Fibroblast of upper back skin (primary cell): ENCODE data around the gene C5.
A peak's percentile ranks its signal among the peaks of the same experiment; 100 is the strongest.
"Not testable (repeated sequence)": the region's sequence is repeated elsewhere in the genome, so short reads cannot be mapped to it uniquely, and the experiment has no call there.

Experiments used
- DNase-seq: peaks from one replicate; pipeline ENCODE4 v3.0.0-alpha.2; 2013

Gene C5

DNA sequence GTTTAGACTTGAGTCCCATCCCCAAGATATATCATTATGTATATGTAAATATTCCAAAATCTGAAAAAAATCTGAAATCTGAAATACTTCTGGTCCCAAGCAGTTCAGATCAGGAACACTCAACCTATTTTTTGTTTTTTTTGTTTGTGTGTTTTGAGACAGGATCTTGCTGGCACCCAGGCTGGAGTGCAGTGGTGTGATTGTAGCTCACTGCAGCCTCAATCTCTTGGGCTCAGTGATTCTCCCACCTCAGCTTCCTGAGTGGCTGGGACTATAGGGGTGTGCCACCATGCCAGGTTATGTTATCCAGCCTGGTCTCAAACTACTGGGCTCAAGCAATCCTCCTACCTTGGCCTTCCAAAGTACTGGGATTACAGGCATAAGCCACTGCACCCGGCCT is 72.8 kb downstream of the C5 start:
- no peak for DNase-seq

DNA sequence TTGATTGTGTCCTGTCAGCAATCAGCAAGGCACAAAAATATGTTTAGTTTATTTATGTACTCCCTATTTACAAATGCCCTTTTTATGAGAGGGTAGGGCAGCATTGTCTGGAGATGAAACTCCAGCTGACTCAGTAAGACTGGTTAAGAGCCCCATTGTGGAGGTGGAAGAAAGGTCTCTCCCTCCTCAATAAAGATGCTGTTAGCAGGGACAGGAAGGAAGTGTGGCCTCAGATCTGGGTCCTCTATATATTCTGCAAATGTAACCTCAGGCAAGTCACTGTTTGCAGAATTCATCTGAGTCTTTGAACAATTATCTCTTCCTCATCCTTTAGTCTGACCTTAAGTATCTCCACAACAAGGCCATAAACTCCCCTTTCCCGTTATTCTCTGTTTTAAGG is 75.2 kb downstream of the C5 start:
- DNase-seq: no peak

DNA sequence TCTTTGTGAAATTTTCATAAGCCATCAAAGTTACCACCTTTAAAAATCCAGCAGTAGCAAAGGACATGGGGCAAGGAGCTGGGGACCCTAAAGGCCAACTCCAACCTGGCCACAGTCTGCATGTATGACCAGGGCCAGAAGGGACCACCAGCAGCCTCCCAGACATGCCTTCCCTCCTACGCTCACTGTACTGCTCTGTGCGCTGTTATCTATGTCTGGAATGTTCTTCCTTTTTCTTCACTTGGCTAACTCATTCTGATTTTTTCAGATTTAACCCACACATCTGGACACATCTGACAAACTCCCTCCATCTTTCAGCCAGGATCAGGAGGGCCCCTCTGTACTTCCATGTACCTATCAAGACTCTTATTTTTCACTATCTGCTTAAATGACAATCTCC is 75.9 kb downstream of the C5 start:
- DNase-seq: no peak

DNA sequence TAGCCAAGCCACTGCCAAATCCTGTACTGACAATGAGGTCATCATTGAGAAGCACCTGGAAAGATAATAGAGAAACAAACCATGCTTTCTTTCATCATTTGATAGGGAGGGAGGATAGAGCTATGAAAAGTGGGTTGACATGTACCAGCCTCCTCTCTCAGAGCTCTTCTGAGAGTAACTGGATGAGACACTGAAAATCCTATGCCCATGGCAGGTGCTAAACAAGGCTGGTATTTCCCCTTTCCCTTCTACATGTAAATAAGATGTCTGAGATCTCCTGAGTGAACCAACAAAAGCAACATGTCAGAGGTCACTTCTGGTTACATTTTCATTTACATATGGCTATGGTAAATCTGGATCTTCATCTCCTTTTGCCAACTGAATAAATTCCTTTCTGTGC is 78.1 kb downstream of the C5 start:
- no peak for DNase-seq

DNA sequence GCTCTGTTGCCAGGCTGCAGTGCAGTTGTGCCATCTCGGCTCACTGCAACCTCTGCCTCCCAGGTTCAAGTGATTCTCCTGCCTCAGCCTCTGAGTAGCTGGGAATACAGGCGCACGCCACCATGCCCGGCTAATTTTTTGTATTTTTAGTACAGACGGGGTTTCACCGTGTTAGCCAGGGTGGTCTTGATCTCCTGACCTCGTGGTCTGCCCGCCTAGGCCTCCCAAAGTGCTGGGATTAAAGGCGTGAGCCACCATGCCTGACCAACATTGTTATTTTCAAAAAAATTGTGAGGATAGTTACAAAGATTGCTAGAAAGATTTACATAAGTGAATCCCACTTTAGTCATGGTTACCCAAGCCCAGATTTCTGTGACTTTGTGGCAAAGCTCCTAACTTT is 78.6 kb downstream of the C5 start:
- not testable (repeated sequence) for DNase-seq

DNA sequence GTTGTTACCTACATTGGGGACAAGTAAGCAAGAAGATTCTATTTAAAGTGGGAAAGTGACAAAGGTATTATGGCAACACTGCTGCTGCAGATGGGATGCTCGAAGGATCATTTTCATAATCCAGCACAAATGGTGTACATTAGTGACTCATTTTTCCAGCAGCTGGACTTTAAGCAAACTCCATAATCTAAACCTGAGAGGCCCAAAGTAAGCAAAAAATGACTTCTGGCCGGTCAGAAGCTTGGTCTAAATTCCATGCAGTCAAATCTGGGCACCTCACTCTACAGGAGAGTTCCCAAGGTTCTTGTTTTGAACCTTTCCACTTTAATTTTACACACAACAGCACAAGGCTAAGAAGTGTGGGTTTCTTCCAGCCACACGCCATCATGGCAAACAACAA is 79.8 kb downstream of the C5 start:
- DNase-seq: peak; percentile 26

DNA sequence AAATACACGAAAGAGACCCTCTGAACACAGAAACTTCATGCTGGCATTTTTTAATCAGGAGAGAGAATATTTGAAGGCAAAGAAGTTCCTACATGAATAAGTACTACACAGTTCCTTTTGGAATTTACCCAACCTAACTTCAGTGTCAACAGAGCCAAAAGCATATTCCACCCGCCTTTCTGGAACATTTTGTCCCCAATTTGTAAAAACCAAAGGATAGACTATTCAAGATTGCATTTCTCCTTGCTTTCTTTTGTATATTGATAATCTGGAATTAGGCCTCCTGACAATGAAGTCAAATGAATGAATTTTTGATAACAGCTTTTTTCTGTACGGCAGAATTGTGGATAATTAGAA is 84.1 kb downstream of the C5 start:
- DNase-seq: no peak

DNA sequence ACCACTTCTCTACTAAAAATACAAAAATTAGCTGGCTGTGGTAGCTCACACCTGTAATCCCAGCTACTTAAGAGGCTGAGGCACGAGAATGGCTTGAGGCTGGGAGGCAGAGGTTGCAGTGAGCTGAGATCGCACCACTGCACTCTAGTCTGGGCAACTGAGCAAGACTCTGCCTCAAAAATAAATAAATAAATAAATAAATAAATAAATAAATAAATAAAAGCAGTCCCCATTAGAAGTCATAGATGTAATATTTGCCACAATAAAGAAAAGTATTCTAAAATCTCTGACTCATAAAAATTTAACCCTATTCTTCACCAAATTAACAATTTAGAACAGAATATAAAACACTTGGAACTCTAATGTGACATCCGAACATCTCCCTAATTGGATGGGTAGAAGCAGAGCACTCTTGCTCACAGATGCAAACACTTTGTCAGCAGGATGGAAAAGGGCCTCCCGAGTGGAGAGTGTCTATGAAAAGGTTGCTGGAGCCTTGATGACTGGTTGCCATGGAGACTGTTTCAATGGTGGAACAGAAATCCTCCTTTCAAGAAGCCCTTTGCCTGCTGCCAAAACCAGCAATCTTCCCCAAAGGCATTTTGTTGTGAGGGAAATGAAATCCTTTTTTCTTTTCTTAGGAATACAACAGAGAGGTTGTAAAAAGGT is 84.6 kb downstream of the C5 start:
- no peak for DNase-seq

DNA sequence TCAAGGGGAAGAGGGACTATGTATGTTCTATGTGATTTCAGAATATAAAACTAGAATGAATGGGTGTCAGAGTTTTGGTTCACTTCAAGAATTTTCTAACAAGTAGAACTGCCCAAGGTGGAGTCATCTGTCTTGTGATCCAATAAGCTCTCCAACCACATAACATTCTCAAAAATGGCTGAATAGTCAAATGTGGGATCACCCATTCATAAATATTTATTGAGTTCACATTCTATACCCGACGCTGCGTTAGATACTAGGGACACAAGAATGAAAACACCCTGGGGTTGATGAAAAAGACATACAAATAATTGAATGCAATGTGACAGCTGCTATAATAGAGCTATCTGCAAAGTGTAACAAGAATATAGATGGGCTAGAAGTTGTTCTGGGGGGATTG is 88.1 kb downstream of the C5 start:
- DNase-seq: no peak

DNA sequence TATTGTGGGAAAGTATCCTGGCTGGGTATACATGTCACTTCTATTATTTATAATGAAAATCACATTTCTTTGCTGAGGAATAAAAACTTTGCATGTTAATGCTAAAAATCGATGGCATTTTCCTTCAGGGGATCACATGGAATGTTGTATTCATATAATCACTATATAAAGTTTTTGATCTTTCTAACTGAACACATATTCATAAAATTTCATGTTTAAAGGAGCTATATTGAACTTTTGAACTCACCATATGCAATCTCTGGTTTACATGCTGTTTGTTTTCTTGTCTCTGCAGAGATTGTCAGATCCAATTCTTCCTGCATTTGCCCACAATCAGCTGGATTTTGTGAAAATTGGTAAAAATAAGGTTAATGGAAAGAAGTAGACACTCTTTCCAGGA is 90.1 kb downstream of the C5 start:
- DNase-seq: no peak

DNA sequence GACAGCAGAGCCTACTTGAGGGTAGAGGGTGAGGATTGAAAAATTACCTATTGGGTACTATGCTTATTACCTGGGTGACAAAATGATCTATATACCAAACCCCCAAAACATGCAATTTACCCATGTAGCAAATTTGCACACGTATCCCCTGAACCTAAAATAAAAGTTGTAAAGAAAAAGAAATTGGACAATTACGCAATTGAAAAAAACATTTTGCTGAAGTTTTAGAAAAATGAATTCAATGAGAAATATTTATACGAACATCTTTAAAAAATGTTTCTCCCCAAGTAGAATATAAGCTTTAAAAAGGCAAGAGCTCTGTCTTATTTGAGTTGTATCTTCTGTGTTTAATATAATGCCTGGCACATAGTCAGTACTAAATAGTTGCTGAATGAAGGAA is 93.2 kb downstream of the C5 start:
- no peak for DNase-seq

DNA sequence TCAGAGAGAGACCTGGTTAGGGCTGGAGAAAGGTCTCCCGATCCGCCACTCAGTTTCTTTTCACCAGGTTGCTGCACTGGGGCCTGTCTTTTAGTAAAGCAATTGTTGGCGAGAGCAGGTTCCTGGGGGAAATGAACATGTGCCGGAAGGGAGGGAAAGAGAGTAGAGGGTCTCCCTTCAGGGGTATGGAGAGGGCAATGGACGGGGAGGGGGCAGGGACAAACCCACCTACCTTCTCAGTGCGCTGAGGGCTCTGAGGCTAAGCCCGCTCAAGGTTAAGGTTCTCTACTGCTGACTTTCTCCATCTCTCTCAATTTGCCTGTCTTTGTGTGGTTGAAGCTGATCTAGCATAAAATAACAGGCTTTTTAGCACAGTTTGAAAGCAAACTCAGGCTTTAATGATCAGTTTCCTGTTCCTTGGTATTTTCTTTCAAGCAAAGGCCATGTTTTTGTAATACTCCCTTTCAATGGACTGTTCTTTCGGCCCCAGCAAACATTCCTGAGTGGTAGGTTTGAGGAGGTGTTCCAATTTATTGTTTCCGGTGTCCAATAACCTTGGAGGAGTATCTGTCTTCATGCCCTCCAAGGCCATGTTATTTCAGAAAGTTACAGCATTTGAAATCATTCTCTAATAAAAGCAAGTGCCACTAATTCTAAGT is 98.0 kb downstream of the C5 start:
- DNase-seq: no peak

DNA sequence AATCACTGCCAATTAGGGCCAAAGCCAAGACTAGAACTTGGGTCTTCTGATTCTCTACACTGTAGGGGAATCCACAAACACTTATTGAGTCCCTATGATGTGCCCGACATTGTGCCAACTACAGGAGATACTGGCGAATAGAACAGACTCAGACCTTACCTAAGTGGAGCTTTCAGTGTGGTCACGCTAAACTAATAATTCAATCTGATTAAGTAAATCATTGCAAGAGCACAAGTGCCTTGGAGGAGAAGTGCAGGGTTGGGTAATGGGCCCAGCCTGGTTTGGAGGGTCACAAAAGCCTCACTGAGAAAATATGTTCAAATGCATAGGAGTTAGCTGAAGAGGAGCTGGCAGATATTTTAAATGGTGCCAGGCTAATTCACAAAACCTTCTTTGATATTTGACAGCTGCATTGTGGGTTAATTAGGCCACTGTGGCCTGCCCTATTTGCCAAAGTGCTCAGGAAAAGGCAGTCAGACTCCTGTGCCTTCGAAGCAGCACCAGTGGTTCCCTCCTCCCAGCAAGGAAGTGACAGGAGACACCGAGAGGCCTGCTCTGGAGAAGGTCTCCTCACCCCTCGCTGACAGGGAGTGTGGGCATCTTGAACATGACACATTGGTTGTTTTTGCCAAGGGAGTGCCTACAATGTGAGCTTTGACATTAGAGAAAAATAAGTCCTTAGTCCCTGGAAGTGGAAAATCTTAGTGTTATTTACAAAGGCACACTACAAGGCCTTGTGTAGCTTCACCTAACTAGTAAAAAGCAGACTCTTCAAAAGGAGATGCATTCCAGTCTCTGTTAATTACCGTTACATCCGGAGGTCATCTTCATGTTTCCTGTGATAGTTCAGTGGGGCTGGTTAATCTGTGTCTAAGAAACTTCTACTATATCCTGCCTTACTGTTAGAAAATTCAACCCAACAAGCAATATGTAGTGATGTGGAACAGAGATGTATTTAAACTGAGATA is 99.4 kb downstream of the C5 start:
- DNase-seq: no peak

DNA sequence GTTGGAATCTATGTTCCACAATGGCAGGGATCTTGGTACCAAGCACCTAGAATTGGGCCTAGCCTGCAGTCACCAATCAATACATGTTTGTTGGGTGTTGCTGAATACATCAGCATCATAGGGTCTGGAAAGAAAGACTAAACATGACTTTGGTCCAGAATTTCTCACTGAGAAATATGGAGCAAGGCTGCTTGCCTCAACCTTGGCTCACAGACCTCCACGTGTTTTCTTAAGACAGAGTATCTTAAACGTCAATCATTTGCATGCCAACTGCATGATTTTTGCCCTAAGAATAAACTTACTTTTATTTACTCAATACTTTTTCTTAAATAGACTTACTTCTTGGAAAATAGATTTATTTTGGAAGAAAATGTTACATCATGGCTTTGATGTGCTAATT is 100.8 kb downstream of the C5 start:
- DNase-seq: no peak

DNA sequence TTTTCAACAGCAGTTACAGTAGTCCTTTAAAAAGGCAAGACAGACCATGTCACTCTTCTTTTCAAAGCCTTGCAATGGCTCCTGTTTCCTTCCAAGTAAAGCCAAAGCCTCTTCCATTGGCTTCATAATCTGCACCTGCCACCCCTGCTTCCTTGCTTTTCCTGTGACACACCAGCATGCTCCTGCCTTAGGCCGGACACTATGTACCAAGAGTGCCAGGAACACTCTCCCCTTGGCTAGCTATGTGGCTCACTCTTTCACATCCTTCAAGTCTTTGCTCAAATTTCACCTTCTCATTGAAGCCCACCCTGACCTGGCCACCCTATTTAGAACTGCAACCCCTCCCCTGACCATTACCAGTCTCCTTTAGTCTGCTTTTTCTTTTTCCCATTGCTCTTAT is 101.3 kb downstream of the C5 start:
- DNase-seq: no peak

DNA sequence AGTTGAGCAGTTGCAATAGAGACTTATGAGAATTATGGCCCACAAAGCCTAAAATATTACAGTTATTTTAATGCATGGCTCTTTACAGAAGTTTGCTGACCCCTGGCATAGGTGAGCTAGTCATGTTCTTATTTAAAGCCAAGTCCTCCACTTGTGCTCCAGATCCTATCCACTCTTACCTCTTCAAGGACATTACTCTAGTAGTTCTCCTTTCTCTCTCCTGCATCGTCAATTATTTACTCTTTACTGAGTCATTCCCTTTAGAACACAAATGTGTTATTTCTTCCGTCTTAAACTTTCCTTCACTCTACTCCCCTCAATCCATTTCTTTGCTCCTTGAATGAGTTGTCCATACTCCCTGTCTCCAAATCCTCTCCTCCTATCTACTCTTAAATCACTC is 102.9 kb downstream of the C5 start:
- DNase-seq: no peak

DNA sequence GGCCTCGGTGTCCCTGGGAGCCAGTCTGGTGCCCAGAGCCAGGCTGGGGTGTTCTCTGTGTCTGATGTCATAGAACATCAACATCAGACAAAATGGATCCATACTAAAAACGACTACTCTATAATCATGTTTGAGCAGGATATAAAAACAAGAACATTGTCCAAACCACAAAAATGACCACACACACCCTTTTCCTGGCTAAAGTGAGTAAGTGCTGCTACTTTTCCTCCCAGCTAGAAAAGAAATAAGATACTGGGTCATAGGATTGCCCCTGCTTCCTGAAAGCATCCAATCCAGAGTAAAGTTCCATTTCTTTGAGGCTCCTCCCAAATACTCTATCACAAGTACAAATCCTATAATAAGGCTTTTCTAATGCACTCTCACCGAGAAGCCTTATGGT is 103.8 kb downstream of the C5 start:
- peak; percentile 37 for DNase-seq

DNA sequence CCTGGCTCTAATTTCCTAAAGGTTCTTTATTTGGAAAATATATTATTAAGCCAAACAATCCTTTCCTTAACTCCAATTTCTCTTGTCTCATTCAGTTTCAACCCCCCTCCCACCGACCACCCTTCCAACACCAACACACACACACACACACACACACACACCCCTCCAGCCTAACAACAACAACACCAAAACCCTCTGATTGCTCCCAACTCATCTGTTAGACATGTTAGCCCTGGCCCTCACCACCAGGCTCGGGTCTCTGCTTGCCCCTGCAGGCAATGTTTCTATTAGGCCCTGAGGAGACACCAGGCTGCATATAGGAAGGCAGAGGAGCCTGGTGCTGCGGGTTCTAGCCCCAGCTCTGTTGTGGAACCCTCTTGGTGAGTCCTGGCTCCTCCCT is 105.1 kb downstream of the C5 start:
- no peak for DNase-seq

DNA sequence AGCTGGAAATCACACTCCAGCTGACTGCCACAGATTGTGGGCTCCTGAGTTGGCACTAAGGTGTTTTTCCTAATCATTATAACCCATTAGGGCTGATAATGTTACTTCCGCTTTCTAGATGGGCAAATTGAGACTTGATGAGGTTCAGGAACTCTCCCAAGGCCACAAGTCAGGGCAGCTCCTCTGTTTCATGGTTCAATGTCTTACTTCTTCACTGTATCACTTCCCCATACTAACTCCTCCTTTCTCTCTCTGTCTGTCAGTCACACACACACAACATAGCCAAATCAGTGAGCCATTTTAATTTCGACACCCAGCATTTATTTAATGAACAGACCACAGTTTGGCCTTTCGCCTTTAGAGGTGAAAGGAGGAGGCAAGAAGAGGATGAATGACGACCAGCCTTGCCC is 105.6 kb downstream of the C5 start:
- no peak for DNase-seq

DNA sequence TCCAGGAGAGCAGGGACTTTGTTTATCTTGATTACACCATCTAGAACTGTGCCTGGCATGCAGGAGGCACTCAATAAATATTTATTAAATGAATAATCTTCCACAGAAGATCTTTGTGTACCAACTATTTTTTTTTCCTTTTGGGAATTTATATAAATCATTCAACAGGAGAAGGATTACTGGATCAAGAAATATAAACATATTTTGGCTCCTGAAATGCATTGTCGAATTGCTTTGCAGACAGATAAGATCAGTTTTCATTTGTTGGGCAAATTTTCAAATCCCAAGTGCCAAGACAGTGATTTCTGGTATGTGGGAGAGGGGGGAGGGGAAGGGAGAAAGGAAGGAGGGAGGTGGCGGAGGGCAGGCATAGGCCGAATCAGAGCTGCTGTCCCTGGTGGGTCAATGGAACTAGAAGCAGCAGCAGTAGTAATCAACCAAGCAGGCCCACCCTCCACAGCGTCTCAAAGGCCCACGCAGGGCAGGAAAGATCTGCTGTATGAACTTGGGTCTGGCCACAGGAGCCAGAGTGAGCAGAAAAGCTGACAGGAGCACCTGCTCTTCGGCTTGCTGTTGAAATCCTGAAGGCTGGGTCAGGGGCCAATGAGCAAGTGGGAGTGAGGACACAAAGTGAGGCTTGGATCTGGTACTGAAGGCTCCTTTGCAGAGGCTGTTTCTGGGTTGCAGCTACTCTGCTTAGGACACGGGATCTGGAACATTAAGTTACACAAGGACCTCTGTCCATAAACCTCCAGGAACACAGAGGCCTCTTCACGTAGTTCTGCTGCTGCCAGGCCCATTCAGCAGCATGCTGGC is 107.7 kb downstream of the C5 start:
- DNase-seq: peak; percentile 24

DNA sequence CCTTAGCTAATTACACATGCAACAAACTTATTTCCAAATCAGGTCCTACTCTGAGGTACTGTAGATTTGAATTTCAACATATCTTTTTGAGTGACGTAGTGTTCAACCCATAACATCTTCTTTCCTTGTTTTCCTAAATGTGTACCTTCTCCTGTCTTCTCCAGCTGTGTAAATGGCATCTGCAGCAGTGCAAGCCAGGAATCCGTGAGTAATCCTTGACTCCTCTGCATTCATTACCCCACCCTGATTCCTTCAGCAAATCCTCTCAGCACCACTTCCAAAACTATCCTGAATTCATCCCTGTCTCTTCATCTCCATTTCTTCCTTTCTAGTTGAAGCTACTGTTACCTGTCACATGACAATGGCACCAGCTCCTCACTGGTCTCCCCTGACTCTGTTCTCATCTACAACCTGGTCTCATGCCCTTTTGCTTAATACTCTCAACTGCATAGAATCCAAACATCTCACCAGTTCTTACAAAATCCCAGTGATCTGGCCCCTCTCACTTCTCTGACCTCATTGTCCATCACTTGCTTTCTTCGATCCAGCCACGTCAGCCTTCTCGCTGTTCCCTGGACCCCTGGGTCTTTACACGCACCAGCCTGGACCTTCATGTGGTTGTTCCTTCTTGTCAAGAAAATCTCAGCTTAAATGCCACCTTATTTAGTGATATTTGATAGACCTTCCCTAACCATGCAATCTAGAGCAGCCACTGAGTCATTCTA is 108.9 kb downstream of the C5 start:
- peak; percentile 41 for DNase-seq

DNA sequence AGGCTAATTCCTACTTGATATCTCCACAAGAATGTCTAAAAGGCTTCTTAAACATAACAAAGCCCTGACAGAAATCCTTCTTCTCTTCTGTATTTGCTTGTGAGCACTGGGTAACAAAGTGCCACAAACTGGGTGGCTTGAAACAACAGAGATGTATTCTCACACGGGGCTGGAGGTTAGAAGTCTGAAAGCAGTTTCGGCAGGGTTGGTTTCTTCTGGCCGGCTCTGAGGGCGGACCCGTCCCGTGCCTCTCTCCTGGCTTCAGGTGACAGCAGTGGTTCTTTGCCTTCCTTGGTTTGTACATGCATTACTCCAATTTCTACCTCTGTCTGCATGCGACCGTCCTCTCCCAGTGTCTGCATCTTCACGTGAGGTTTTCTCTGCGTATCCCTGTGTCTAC is 109.5 kb downstream of the C5 start:
- no peak for DNase-seq

DNA sequence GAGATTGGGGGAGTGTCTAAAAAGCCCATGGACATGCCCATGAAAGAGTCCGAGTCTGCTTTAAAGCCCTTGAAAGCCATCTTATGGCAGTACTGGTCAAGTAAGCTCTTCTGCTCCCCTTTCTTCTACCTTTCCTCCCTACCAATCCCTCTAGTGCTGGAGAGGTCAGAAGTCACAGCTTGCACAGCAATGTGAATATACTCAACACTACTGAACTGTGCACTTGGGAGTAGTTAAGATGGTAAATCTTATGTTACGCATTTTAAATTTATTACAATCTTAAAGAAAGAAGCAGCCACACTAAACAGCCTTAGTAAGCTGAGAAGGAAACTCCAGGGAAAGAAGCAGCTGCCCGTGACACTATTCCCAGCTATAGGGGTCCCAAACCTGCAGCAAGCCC is 111.2 kb downstream of the C5 start:
- DNase-seq: no peak
